C4-2B (cell line): ENCODE measurements around the gene KCNQ4.

ENCODE experiments used
- CTCF ChIP-seq: fragments of 450-650 bp; conservative IDR thresholded peaks from 2 replicates; pipeline ENCODE4 v1.5.1; 2017; ENCODE audit warnings: mild to moderate bottlenecking
- ZFX ChIP-seq: fragments of 450-650 bp; IDR thresholded peaks from 2 replicates; pipeline ENCODE4 v1.6.1; 2017

GRCh38 chr1:40845895-40846294 is 62.3 kb downstream of the KCNQ4 start:
- TF ChIP-seq CTCF (no peak), ZFX (no peak)
